Measurements from ENCODE around the gene AQP5.

- no peak for TF ChIP-seq POLR2A (IDR thresholded peaks at IDR 0.05)
- no peak for TF ChIP-seq CTCF (IDR thresholded peaks at IDR 0.05)
Measured at GRCh38 chr12:49921299-49921698, 40.4 kb upstream of the AQP5 start.
